Neuronal stem cell (in vitro differentiated cells): ENCODE results near the gene MFAP5.

Experiments
- DNase-seq: peaks from one replicate; pipeline ENCODE4 v3.0.0-alpha.2; 2013; ENCODE audit warnings: low spot score
- H2AFZ ChIP-seq: one replicate; pipeline ENCODE4 v1.6.1; 2013; ENCODE audit warnings: mild to moderate bottlenecking, low read length, inconsistent platforms
- H2AK5ac ChIP-seq: 2 replicates; pipeline ENCODE4 v1.6.1; 2013; ENCODE audit warnings: low read depth, mild to moderate bottlenecking, inconsistent platforms, low read length, moderate library complexity, mixed read lengths
- H2BK120ac ChIP-seq: 2 replicates; pipeline ENCODE4 v1.6.1; 2013; ENCODE audit warnings: low read depth, mild to moderate bottlenecking, inconsistent platforms, low read length, moderate library complexity, mixed read lengths
- H2BK12ac ChIP-seq: one replicate; pipeline ENCODE4 v1.6.1; 2013; ENCODE audit warnings: low read length, inconsistent platforms
- H2BK15ac ChIP-seq: 2 replicates; pipeline ENCODE4 v1.6.1; 2013; ENCODE audit warnings: mild to moderate bottlenecking, low read length, inconsistent platforms, mixed read lengths
- H2BK5ac ChIP-seq: one replicate; pipeline ENCODE4 v1.6.1; 2013; ENCODE audit warnings: inconsistent platforms, mild to moderate bottlenecking, low read length, moderate library complexity
- H3K14ac ChIP-seq: one replicate; pipeline ENCODE4 v1.6.1; 2013; ENCODE audit warnings: low read length, inconsistent platforms
- H3K18ac ChIP-seq: 2 replicates; pipeline ENCODE4 v1.6.1; 2013; ENCODE audit warnings: low read length, inconsistent platforms
- H3K23ac ChIP-seq: 2 replicates; pipeline ENCODE4 v1.6.1; 2013; ENCODE audit warnings: low read depth, mild to moderate bottlenecking, mixed read lengths, low read length, inconsistent platforms; ENCODE audit not compliant: poor library complexity
- H3K27ac ChIP-seq: replicated peaks from 3 replicates; pipeline ENCODE4 v1.5.1; 2013; ENCODE audit warnings: low read length, inconsistent platforms
- H3K27me3 ChIP-seq, 3 experiments: 2 replicates each; pipeline ENCODE4 v1.6.1; 2013; ENCODE audit warnings: low read length in 3 of 3, mild to moderate bottlenecking in 2 of 3, inconsistent platforms in 1 of 3, low read depth in 1 of 3, mixed read lengths in 1 of 3, moderate library complexity in 1 of 3; ENCODE audit not compliant: control insufficient read depth in 3 of 3, insufficient read depth in 3 of 3
- H3K36me3 ChIP-seq, 2 donors: replicated peaks in 1 of 2; 2 replicates each; pipeline ENCODE4 v1.6.1; 2013; ENCODE audit warnings: low read length in 2 of 2; ENCODE audit not compliant: control insufficient read depth in 2 of 2, insufficient read depth in 2 of 2
- H3K4ac ChIP-seq: 2 replicates; pipeline ENCODE4 v1.6.1; 2013; ENCODE audit warnings: inconsistent platforms, mild to moderate bottlenecking, low read length, moderate library complexity
- H3K4me1 ChIP-seq, 2 donors: 1 replicate in 1 of 2; 2 replicates in 1 of 2; pipeline ENCODE4 v1.6.1; 2013; ENCODE audit warnings: low read length in 2 of 2, low read depth in 1 of 2; ENCODE audit not compliant: control insufficient read depth in 2 of 2, insufficient read depth in 1 of 2
- H3K4me2 ChIP-seq: one replicate; pipeline ENCODE4 v1.6.1; 2013; ENCODE audit warnings: mild to moderate bottlenecking, low read length, inconsistent platforms; ENCODE audit not compliant: insufficient read depth, poor library complexity, severe bottlenecking
- H3K4me3 ChIP-seq, 2 donors: 2 replicates each; pipeline ENCODE4 v1.5.1; 2013; ENCODE audit warnings: low read length in 2 of 2, mild to moderate bottlenecking in 2 of 2, inconsistent platforms in 1 of 2, moderate library complexity in 1 of 2
- H3K79me1 ChIP-seq: one replicate; pipeline ENCODE4 v1.6.1; 2013; ENCODE audit warnings: low read depth, mild to moderate bottlenecking, inconsistent platforms, low read length, moderate library complexity
- H3K9ac ChIP-seq: one replicate; pipeline ENCODE4 v1.6.1; 2013; ENCODE audit warnings: mild to moderate bottlenecking, low read depth, low read length, inconsistent platforms; ENCODE audit not compliant: poor library complexity
- H3K9me3 ChIP-seq, 2 donors: replicated peaks in 1 of 2; 2 replicates each; pipeline versions ENCODE3 to v1.6.1; 2013; ENCODE audit warnings: low read length in 2 of 2, mild to moderate bottlenecking in 2 of 2, inconsistent platforms in 1 of 2, low read depth in 1 of 2, mixed read lengths in 1 of 2, moderate library complexity in 1 of 2; ENCODE audit not compliant: control insufficient read depth in 2 of 2, insufficient read depth in 1 of 2
- H4K8ac ChIP-seq: one replicate; pipeline ENCODE4 v1.6.1; 2013; ENCODE audit warnings: low read depth, mild to moderate bottlenecking, inconsistent platforms, low read length, moderate library complexity
- H4K91ac ChIP-seq: one replicate; pipeline ENCODE4 v1.6.1; 2013; ENCODE audit warnings: low read length, low read depth, mild to moderate bottlenecking, inconsistent platforms; ENCODE audit not compliant: poor library complexity
- whole genome bisulfite sequencing, 2 donors: extraction: QIAGEN DNeasy Blood & Tissue Kit; methylation state at CpG; one replicate each; pipeline ENCODE4 v1.1.7; 2013; ENCODE audit warnings: missing lambda C conversion rate in 2 of 2, mixed read lengths in 1 of 2; ENCODE audit not compliant: insufficient read length in 2 of 2, insufficient replicate concordance in 1 of 2; ENCODE audit errors: extremely low coverage in 2 of 2; 5-methylcytosine and 5-hydroxymethylcytosine counted together

MFAP5 gene

GRCh38 chr12:8699714-8700113 is 37.1 kb upstream of the MFAP5 start:
- Histone ChIP-seq H2BK15ac (no peak overlapping the region), H4K91ac (no peak overlapping the region), H3K23ac (no peak overlapping the region), H2AK5ac (no peak overlapping the region), H3K79me1 (peaks cover 6% of the 10 kb centered on the region), H3K4me3 (peak overlapping the region in 1 of 2 donors; percentile 18), H3K9ac (no peak overlapping the region), H3K18ac (no peak overlapping the region), H3K36me3 (peaks cover 0 to 50% of the 10 kb centered on the region in 2 donors), H3K4ac (no peak overlapping the region), H3K9me3 (no peaks in the 10 kb centered on the region), H3K4me2 (no peak overlapping the region), H3K14ac (no peak overlapping the region), H4K8ac (no peak overlapping the region), H3K27me3 (no peaks in the 10 kb centered on the region), H2AFZ (no peak overlapping the region), H3K27ac (no peak overlapping the region), H2BK120ac (no peak overlapping the region), H2BK5ac (no peak overlapping the region), H3K4me1 (peaks cover 4 to 17% of the 10 kb centered on the region in 2 donors), H2BK12ac (no peak overlapping the region)
- no peak for DNase-seq
- no CpG with 5 or more reads among the region's 4 CpGs for WGBS, 2 donors

GRCh38 chr12:8698879-8699278 is 36.3 kb upstream of the MFAP5 start:
- Histone ChIP-seq H3K27ac (no peak overlapping the region), H3K9me3 (no peaks in the 10 kb centered on the region), H3K4me3 (peak overlapping the region; percentile 86 to 89), H4K8ac (no peak overlapping the region), H3K36me3 (peaks cover 0 to 43% of the 10 kb centered on the region in 2 donors), H3K27me3 (no peaks in the 10 kb centered on the region), H4K91ac (no peak overlapping the region), H3K4ac (no peak overlapping the region), H3K4me2 (peak overlapping the region; percentile 49), H3K4me1 (peaks cover 4 to 17% of the 10 kb centered on the region in 2 donors), H2BK12ac (no peak overlapping the region), H2AK5ac (no peak overlapping the region), H2AFZ (no peak overlapping the region), H2BK120ac (no peak overlapping the region), H3K9ac (no peak overlapping the region), H3K14ac (no peak overlapping the region), H2BK5ac (no peak overlapping the region), H3K23ac (no peak overlapping the region), H3K79me1 (peaks cover 3% of the 10 kb centered on the region), H2BK15ac (no peak overlapping the region), H3K18ac (no peak overlapping the region)
- DNase-seq, result no peak
- WGBS, 2 donors, result no CpG with 5 or more reads among the region's 2 CpGs

GRCh38 chr12:8698132-8698851 is 35.7 kb upstream of the MFAP5 start:
- Histone ChIP-seq H3K79me1 (peaks cover 1% of the 10 kb centered on the region), H2BK120ac (no peak overlapping the region), H2AFZ (peak overlapping the region; percentile 93), H2BK15ac (peak overlapping the region; percentile 98), H4K91ac (no peak overlapping the region), H3K27ac (peak overlapping the region; percentile 97), H3K36me3 (peaks cover 0 to 37% of the 10 kb centered on the region in 2 donors), H3K27me3 (no peaks in the 10 kb centered on the region), H3K4ac (peak overlapping the region; percentile 53), H3K4me2 (peak overlapping the region; percentile 49), H3K4me1 (peaks cover 4 to 17% of the 10 kb centered on the region in 2 donors), H2AK5ac (peak overlapping the region; percentile 81), H3K4me3 (peak overlapping the region; percentile 86 to 89), H3K9ac (peak overlapping the region; percentile 98), H3K18ac (peak overlapping the region; percentile 100), H4K8ac (no peak overlapping the region), H3K14ac (peak overlapping the region; percentile 99), H2BK5ac (peak overlapping the region; percentile 99), H3K23ac (peak overlapping the region; percentile 98), H2BK12ac (peak overlapping the region; percentile 22), H3K9me3 (no peaks in the 10 kb centered on the region)
- DNase-seq, result peak; percentile 71
- no CpG with 5 or more reads among the region's 85 CpGs for WGBS, 2 donors

GRCh38 chr12:8697476-8698131 is 35.0 kb upstream of the MFAP5 start, which contains the start of gene RIMKLB:
Gene RIMKLB, plus strand, starts transcription at chr12:8697991. Its CDS starts 15,876 bp downstream, at chr12:8713867.
- H4K8ac ChIP-seq, result no peak within 1 kb of the TSS

More at GRCh38 chr12:8697476-8698131, 35.0 kb upstream of the MFAP5 start, which contains the start of gene RIMKLB:
- H3K27me3 ChIP-seq, result no peaks in the 10 kb centered on the region
- H3K14ac ChIP-seq, result peak within 1 kb of the TSS; percentile 99
- H4K91ac ChIP-seq, result no peak within 1 kb of the TSS
- H3K4me3 ChIP-seq, result peak within 1 kb of the TSS; percentile 86 to 89
- H3K4me2 ChIP-seq, result peak within 1 kb of the TSS; percentile 69
- H2BK15ac ChIP-seq, result peak within 1 kb of the TSS; percentile 98
- peaks cover 0 to 32% of the 10 kb centered on the region in 2 donors for H3K36me3 ChIP-seq
- H3K18ac ChIP-seq, result peak within 1 kb of the TSS; percentile 100
- peak within 1 kb of the TSS; percentile 98 for H3K9ac ChIP-seq
- no CpG with 5 or more reads among the region's 88 CpGs for WGBS, 2 donors
- peak within 1 kb of the TSS; percentile 98 for H3K23ac ChIP-seq
- H3K27ac ChIP-seq, result peak within 1 kb of the TSS; percentile 97
- peak within 1 kb of the TSS; percentile 81 for H2AK5ac ChIP-seq
- peak within 1 kb of the TSS; percentile 93 for H2AFZ ChIP-seq
- peak; percentile 85 for DNase-seq
- H2BK12ac ChIP-seq, result peak within 1 kb of the TSS; percentile 22
- peak within 1 kb of the TSS; percentile 53 for H3K4ac ChIP-seq
- peaks cover 1% of the 10 kb centered on the region for H3K79me1 ChIP-seq
- no peaks in the 10 kb centered on the region for H3K9me3 ChIP-seq
- peaks cover 4 to 24% of the 10 kb centered on the region in 2 donors for H3K4me1 ChIP-seq
- H2BK5ac ChIP-seq, result peak within 1 kb of the TSS; percentile 99
- no peak within 1 kb of the TSS for H2BK120ac ChIP-seq
